Stimulated activated CD4-positive, alpha-beta T cell treated with anti-CD3 and anti-CD28 coated beads, Interleukin-15, amount 100 ng/mL, for 48 hours (primary cell): Measurements from ENCODE around the gene PSMD2.
"Not testable (repeated sequence)": the region's sequence is repeated elsewhere in the genome, so short reads cannot be mapped to it uniquely, and the experiment has no call there.

Source experiments
- DNase-seq, 2 donors: peaks; one replicate each; pipeline ENCODE4 v3.0.0-alpha.2; 2020; ENCODE audit warnings: low read depth in 2 of 2

Gene PSMD2

GRCh38 chr3:184298759-184299487 lies at the start of gene PSMD2:
TSS of gene PSMD2 (plus strand) at chr3:184299241. CDS start at chr3:184299267, 26 bp downstream.
- peak; percentile 97 to 98 for DNase-seq

- peak; percentile 96 for DNase-seq
Observed at GRCh38 chr3:184249412-184250166, 49.5 kb upstream of the PSMD2 start, which contains the start of gene EEF1AKMT4. TSS of gene EEF1AKMT4 (plus strand) at chr3:184249672. CDS start at chr3:184249695, 23 bp downstream.

GRCh38 chr3:184250167-184250828 lies 48.7 kb upstream of the PSMD2 start:
- peak; percentile 83 to 90 for DNase-seq

- peak in 1 of 2 donors; percentile 18 for DNase-seq
Observed at GRCh38 chr3:184255291-184256039, 43.6 kb upstream of the PSMD2 start.

GRCh38 chr3:184257083-184257915 lies 41.7 kb upstream of the PSMD2 start:
- no peak for DNase-seq

DNA sequence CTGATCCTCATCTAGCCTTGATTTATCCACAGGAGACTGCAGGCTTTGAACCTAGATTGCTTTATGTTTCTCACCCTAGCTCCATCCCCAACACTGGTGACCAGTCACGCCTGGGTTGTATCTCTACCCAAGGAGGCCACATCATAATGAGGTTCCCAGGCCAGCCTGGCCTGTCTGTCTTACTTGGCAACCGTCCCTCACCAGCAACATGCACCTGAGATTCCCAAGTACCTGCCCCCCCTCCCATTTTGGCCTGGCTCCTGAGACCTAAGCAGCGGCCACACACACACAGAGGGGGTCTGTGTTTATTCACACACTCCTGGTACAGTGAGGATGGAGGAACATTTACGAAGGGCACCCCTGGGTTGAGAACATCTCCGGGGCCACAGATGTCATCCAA lies 40.1 kb upstream of the PSMD2 start:
- DNase-seq, result no peak

GRCh38 chr3:184259396-184259877 lies 39.6 kb upstream of the PSMD2 start:
- DNase-seq, result no peak

DNA sequence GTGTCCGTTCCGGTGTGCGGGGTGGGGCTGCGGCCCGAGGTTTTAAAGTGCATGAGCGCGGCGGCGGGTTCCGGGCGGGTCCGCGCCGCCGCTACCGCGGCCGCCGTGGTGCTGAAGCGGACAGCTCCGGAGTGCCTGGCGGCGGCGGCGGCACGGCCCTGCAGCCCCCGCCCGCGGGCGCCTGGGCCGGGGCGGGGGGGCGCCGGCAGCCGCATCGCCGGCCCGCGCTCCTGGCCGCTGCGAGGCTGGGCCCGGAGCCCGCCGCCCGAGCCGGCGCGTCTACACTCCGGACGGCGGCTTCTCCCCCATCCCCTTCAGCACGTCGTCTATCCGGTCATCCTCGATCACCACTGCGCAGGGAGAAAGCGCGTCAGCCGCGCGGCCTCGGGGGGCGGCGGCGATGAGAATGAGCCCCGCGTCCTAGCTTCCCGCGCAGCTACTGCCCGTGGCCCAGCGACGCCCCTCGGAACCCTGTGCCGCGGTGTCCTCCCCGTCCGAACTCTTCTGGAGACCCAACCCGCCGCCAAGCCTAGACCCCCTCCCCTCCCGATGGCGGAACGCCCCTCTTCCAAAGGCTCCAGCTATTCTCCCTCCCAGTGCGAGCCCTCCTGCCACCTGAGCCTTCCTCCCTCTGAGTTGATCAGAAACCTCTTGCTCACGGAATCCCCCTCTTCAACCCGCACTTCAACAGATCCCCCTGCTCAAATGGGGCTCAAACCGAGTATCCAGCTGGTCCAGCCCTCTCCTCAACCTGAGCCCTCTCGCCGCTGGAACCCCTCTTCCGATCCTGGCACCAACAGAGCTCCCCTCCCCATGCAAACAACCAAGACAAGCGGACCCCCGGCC lies 38.9 kb upstream of the PSMD2 start:
- no peak for DNase-seq

GRCh38 chr3:184260724-184261269 lies 38.2 kb upstream of the PSMD2 start:
- no peak for DNase-seq

DNA sequence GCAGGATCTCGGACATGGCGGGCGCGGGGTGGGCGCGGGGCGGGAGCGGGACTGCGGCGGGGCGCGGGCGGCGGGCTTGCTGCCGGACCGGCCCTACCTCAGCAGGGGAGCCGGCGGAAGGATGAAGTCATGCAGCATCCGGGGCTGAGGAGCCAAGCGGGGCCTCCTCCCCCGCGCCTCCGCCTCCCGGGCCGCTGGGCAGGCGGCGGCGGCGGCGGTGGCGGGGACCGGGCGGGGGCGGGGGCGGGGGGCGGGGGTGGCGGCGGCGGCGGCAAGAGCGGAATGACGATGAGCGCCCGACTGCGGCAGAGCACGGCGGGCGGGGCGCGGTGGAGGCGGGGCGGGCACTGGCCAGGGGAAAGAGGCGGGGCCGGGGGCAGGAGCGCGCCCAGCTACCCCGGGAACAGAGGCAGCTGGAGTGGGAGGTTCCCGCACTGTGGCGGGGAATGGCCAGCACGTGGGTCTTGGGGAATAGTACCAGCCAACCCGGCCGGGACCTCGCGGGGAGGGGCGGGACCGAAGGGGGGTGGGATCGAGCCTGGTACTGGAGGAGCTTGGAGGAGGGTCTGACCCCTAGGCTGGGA lies 37.7 kb upstream of the PSMD2 start, which contains the start of gene CAMK2N2:
Gene CAMK2N2 (minus strand): TSS at position 284 of the 584 bp plus-strand sequence. CDS start 268 bp downstream, at position 16.
- DNase-seq, result peak in 1 of 2 donors; percentile 28

DNA sequence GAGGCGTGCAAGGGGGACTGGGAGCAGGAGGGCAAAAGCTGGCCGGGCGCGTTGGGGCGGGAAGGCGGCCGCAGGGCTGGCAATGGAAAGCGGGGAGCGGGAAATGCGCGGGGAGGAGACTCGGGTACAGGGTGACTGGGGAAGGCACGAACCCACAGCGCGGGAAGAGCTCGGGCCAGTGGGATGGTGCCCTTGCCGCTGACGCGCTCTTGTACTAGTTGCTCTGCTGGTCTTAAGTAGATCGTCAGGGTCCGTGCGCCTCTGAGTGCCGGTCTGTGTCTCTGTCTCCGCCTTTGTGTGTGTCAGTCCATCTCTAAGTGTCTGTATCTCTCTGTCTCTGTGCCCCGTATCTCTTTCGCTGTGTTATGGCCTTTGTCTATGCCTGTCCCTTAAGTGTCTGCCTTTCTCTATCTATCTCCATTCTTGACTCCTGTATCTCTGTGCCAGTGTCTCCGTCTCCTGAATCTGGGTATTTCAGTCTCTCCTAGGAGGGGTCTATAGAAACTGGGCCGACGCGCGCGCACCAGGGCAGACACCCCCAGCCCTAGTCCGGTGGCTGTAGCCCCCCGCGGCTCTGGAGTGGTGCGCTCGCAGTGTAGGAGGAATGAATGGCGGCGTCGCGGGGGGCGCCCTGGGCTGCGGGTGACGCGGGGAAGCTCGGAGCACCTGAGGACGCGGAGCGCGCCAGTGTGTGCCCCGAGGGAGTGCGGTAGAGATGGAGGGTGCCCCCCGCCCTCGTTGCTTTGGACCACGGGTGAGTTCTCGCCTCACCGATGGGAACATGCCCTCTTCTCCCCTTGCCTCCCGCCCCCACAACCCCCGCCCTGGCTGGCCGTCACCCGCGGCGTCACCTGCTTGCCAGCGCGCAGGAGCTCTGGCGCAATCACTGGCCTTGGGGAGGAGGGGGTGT lies 36.9 kb upstream of the PSMD2 start:
- no peak for DNase-seq

- no peak for DNase-seq
Observed at GRCh38 chr3:184262764-184263179, 36.3 kb upstream of the PSMD2 start.

DNA sequence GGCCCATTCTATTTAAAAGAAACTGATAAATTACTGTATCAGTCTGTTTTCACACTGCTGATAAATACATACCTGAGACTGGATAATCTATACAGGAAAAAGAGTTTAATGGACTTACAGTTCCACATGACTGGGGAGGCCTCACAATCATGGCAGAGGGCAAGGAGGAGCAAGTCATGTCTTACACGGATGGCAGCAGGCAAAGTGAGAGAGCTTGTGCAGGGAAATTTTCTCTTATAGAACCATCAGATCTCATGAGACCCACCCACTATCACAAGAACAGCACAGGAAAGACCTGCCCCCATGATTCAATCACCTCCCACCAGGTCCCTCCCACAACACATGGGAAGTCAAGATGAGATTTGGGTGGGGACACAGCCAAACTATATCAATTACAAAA lies 31.8 kb upstream of the PSMD2 start:
- not testable (repeated sequence) for DNase-seq

DNA sequence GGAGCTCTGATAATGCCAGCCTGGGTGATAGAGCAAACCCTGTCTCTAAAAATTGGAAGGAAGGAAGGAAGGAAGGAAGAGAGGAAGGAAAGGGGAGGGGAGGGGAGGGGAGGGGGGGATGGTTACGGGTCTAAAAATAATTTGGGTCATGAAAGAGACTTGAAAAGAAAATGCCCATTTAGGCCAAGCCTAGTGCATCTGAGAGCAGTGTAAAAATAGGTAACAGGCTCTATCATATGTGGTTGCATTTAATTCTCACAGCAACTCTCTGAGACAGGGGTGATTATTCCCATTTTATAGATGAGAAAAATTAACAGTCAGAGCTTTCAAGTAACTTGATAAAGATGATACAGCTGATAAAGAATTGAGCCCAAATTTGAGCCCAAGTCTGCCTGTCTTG lies 26.8 kb upstream of the PSMD2 start:
- DNase-seq, result no peak

GRCh38 chr3:184275381-184275701 lies 23.7 kb upstream of the PSMD2 start:
- no peak for DNase-seq

- DNase-seq, result no peak
Observed at GRCh38 chr3:184275961-184276910, 22.8 kb upstream of the PSMD2 start, which contains the start of gene ECE2. TSS of gene ECE2 (plus strand) at chr3:184276022. CDS start at chr3:184276154, 132 bp downstream.

DNA sequence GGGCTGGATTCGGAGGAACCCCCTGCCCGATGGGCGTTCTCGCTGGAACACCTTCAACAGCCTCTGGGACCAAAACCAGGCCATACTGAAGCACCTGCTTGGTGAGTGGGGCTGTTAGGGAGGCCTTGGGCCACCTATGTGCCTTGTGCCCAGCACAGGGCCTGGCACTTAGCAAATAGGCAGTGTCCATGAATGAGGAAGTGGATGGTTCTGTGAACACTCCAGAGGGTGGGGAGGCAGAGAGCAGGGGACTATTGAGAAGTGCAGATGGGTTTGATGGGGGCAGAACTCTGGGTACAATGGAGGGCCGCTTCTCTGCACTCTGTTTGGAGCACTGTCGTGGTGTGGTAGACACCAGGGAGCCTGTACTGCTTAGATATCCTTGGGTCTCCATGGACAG lies 21.7 kb upstream of the PSMD2 start:
- no peak for DNase-seq
